GM12891 (cell line): Measurements from ENCODE around the gene TIGD3.

Experiments
- POLR2A ChIP-seq: IDR thresholded peaks from 2 replicates; pipeline ENCODE4 v1.6.1; 2011; ENCODE audit warnings: low read depth, low read length, control low read depth
- SPI1 ChIP-seq: IDR thresholded peaks from 2 replicates; pipeline ENCODE4 v1.6.1; 2011; ENCODE audit warnings: low read depth, low read length, control low read depth

- TF ChIP-seq SPI1 = no peak
- TF ChIP-seq POLR2A = no peak
Measured at GRCh38 chr11:65392186-65392829, 37.8 kb downstream of the TIGD3 start.
